Loucy (cell line): ENCODE results near the gene HDDC2.

Source experiments
- EZH2phosphoT487 ChIP-seq: fragments of 200-600 bp; IDR thresholded peaks from 2 replicates; pipeline ENCODE4 v1.6.1; 2018; ENCODE audit warnings: antibody characterized with exemption, mild to moderate bottlenecking, moderate library complexity, borderline replicate concordance
- TF ChIP-seq, protein P1 (sequence below): fragments of 200-600 bp; sonication (generic); conservative IDR thresholded peaks from 2 replicates; pipeline ENCODE4 v1.5.1; 2014; ENCODE audit warnings: mild to moderate bottlenecking, antibody characterized with exemption, low read length

DNA sequence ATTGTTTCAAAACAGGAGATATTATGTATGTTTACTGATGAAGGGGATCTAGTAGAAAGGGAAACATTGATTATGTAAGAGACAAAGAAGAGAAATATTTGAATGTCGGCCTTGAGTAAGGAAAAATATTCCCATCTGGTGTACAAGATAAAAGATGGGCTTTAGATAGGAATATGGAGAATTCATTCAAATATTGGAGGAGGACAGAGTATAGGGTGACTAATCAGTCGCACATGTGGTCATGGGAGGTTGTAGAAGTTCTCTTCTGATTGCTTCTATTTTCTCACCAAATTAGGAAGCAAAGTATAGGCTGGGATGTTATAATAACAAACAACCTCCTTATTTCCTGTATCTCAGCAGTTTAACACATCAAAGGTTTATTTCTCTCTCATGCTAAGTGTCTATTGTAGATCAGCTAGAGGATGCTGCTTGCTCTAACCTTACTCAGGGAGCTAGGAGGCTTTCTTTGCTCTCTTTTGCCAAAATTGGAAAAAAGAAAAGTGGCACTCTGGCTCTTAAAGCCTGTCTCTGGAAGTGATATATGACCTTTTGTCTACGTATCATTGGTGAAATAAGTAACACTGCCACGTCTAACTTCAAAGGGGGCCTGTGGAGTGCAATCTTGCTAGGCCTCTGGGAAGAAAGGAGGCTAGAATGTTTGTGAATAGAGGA lies 1.2 kb upstream of the HDDC2 start:
- TF ChIP-seq EZH2phosphoT487: no peak
- TF ChIP-seq, protein P1, sequence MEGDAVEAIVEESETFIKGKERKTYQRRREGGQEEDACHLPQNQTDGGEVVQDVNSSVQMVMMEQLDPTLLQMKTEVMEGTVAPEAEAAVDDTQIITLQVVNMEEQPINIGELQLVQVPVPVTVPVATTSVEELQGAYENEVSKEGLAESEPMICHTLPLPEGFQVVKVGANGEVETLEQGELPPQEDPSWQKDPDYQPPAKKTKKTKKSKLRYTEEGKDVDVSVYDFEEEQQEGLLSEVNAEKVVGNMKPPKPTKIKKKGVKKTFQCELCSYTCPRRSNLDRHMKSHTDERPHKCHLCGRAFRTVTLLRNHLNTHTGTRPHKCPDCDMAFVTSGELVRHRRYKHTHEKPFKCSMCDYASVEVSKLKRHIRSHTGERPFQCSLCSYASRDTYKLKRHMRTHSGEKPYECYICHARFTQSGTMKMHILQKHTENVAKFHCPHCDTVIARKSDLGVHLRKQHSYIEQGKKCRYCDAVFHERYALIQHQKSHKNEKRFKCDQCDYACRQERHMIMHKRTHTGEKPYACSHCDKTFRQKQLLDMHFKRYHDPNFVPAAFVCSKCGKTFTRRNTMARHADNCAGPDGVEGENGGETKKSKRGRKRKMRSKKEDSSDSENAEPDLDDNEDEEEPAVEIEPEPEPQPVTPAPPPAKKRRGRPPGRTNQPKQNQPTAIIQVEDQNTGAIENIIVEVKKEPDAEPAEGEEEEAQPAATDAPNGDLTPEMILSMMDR: no peak
